ENCODE data around the gene RNF181. TPM values are rescaled to one million over a fixed set of nuclear protein-coding genes. Genes with fewer than 3 reads are reported as not detected.

The RNF181 gene
- total and polyA plus RNA-seq, 2 of the 13 experiments (the other 11 are each of a cell fraction or from before 2014, with no cell fraction given): 224 to 578 TPM

DNA sequence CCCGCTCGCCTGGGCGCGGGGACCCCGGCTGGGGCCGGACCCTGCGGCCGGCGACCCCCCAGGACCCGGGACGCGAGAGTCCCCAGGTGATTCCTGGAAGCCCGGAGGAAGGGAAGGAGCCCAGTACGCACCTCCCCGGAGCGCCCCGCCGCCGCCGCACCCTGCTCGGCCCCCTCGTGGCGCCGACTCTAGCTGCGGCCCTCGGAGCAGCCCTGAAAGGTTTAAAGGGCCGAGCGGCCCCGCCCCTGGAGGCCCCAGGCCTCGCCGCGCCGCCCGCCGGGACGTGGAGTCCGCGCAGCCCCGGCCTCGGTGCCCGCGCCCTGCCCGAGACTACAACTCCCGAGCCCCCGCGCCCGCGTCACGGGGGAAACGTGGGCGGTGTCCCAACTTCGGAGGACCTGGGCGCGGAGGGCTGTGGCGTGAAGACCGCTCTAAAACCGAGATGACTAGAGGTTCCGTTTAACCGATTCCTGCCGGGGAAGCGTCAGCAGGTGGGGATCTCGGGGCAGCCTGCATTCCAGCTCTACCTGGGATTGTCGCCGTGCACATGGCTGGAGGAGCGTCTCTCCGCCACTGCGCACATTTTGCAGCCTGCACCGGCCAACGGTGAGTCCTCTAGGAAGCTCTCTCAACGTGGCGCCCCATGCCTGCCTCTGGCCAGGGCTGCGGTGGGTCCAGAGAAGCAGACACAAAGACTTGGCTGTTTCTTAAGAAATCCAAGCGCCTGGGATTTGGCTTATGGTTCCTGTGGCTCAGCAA is 7.1 kb downstream of the RNF181 start, which contains the start of gene TMEM150A (continued):
- TF ChIP-seq, protein P1, sequence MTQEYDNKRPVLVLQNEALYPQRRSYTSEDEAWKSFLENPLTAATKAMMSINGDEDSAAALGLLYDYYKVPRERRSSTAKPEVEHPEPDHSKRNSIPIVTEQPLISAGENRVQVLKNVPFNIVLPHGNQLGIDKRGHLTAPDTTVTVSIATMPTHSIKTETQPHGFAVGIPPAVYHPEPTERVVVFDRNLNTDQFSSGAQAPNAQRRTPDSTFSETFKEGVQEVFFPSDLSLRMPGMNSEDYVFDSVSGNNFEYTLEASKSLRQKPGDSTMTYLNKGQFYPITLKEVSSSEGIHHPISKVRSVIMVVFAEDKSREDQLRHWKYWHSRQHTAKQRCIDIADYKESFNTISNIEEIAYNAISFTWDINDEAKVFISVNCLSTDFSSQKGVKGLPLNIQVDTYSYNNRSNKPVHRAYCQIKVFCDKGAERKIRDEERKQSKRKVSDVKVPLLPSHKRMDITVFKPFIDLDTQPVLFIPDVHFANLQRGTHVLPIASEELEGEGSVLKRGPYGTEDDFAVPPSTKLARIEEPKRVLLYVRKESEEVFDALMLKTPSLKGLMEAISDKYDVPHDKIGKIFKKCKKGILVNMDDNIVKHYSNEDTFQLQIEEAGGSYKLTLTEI (CRISPR knock-in tag; conservative IDR thresholded peaks at IDR 0.05): no peak
- TF ChIP-seq KLF13 (CRISPR knock-in tag; IDR thresholded peaks at IDR 0.05): 0 out of 2 replicates have a peak, but pooled peaks have one; percentile 88
- no peak for TF ChIP-seq SRSF9 (IDR thresholded peaks at IDR 0.05; ENCODE audit: borderline replicate concordance, insufficient read depth, low read depth, low read length, poor library complexity, severe bottlenecking)
- TF ChIP-seq TGIF2 (CRISPR knock-in tag; IDR thresholded peaks at IDR 0.05): peak; percentile 18; the same call in 1 of the 2 replicates
- peak; percentile 90 for TF ChIP-seq ZNF670 (CRISPR knock-in tag; IDR thresholded peaks at IDR 0.05; ENCODE audit: borderline replicate concordance)
- TF ChIP-seq ZNF333 (CRISPR knock-in tag; IDR thresholded peaks at IDR 0.05; ENCODE audit: borderline replicate concordance): no peak; the same call in none of the 2 replicates
- no peak for TF ChIP-seq ZFP62 (CRISPR knock-in tag; IDR thresholded peaks at IDR 0.05)
- TF ChIP-seq ZSCAN21 (CRISPR knock-in tag; IDR thresholded peaks at IDR 0.05; ENCODE audit: borderline replicate concordance): peak; percentile 87; the same call in 1 of the 2 replicates
- TF ChIP-seq JDP2 (CRISPR knock-in tag; IDR thresholded peaks at IDR 0.05; ENCODE audit: borderline replicate concordance): no peak
- TF ChIP-seq, protein P2, sequence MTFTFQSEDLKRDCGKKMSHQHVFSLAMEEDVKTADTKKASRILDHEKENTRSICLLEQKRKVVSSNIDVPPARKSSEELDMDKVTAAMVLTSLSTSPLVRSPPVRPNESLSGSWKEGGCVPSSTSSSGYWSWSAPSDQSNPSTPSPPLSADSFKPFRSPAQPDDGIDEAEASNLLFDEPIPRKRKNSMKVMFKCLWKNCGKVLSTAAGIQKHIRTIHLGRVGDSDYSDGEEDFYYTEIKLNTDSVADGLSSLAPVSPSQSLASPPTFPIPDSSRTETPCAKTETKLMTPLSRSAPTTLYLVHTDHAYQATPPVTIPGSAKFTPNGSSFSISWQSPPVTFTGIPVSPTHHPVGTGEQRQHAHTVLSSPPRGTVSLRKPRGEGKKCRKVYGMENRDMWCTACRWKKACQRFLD (CRISPR knock-in tag; IDR thresholded peaks at IDR 0.05; ENCODE audit: borderline replicate concordance): no peak
- TF ChIP-seq ETV6 (CRISPR knock-in tag; conservative IDR thresholded peaks at IDR 0.05): no peak
- no peak for TF ChIP-seq ZNF264 (CRISPR knock-in tag; IDR thresholded peaks at IDR 0.05)
- TF ChIP-seq FOXP1 (IDR thresholded peaks at IDR 0.05): no peak
- TF ChIP-seq FOXP1 (CRISPR knock-in tag; IDR thresholded peaks at IDR 0.05): no peak
- no peak; the same call in none of the 2 replicates for TF ChIP-seq DMAP1 (CRISPR knock-in tag; IDR thresholded peaks at IDR 0.05)
- TF ChIP-seq PRDM4 (CRISPR knock-in tag; IDR thresholded peaks at IDR 0.05; ENCODE audit: borderline replicate concordance): no peak
- TF ChIP-seq POLR2G (IDR thresholded peaks at IDR 0.05; ENCODE audit: low read depth, low read length): peak; percentile 97
- TF ChIP-seq ZSCAN25 (CRISPR knock-in tag; IDR thresholded peaks at IDR 0.05): 0 out of 2 replicates have a peak, but pooled peaks have one; percentile 21
- TF ChIP-seq TFDP2 (CRISPR knock-in tag; IDR thresholded peaks at IDR 0.05): peak; percentile 88
- TF ChIP-seq ZKSCAN1 (IDR thresholded peaks at IDR 0.05; ENCODE audit: low read length): no peak
- TF ChIP-seq FOXK1 (CRISPR knock-in tag; IDR thresholded peaks at IDR 0.05; ENCODE audit: borderline replicate concordance, low read depth): peak; percentile 73; the same call in 1 of the 2 replicates
